HG03354 (cell line): ENCODE measurements around the gene TMEM245.
"Not testable (repeated sequence)": the region's sequence is repeated elsewhere in the genome, so short reads cannot be mapped to it uniquely, and the experiment has no call there.

Experiments
- ATAC-seq: cut with Tn5 transposase; IDR thresholded peaks from one replicate; pipeline ENCODE4 v1.9.1; 2021; ENCODE audit warnings: mild to moderate bottlenecking; ENCODE audit not compliant: unreplicated experiment, poor library complexity, severe bottlenecking

Gene TMEM245

DNA sequence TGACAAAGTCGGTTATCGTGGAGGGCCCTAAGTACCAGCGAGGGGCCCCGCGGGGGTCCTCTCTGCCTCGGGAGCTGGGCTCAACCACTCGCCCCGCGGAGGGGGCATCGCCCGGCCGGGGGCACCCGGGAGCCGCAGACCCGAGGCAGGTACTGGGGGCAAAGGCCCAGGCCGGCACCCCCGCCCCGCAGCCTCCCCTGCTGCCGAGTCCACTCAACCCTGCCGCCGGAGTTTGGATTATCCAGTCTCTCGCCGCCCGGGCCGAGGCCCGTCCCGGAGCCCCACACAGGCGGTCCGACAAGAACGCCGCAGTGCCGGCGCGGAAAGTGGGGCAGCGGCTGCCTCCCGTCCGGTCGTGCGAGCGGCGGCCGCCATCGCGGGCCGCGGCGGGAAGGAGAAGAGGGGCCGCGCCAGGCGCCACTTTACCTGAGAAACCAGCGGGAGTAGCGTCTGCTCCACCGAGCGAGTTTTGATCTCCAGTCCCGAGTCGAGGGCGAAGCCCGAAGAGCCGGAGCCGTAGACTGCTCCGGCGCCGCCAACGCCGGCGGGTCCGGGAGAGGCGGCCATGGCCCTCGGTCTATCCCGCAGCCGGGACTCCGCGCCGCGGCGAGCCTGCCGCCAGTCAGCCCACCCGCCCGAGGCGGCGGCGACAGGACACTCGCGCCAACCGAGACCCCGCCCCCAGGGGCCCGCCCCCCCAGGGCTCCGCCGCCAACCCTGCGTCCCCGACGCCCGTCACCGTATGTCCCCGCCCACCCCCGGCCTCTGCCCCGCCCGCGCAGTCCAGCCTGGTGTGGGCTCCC is 106.7 kb downstream of the TMEM245 start, which contains the start of gene CTNNAL1:
Gene CTNNAL1, minus strand, starts transcription at position 624 of the 803 bp plus-strand sequence. Its CDS starts 57 bp downstream, at position 567.
- peak; percentile 72 for ATAC-seq

DNA sequence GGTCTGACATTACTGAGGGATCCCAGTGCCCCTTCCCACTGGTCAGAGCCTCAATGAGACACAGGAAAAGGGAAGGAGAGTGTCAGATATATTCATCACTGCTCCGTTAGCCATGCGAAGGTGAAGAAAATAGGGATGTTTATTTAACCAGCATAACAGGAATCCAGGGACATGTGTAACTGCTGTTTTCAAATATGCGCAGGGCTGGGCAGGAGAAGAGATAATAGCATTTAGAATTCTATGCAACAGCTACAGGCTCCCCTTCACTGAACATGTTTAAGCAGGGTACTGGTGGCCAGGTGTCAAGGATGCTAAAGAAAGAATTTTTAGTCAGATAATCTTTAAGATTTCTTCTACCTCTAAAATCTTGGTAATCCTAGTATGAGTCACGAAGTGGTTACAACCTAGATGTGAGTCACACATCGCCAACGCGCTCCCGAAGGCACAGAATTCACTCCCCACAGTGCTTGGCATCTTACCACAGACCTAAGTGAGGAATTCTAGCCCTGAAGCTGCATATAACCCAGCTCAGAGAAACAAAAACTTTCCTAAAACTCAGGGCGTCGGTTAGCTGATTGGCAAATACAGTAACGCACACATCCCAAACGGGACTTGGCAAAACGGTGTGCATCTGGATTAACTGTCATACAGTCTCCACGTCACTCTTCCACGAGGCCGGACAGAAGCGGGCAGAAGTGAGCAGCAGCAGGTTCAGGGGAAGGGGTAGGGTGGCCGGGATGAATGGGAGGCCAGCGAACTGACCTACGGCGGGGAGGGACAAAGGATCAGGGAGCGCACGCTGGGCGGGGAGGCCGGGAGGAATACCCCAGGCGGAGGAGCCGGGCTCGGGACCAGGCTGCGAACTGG is 107.5 kb downstream of the TMEM245 start:
- peak; percentile 27 for ATAC-seq

GRCh38 chr9:109011231-109011671 is 108.5 kb downstream of the TMEM245 start:
- ATAC-seq: no peak

GRCh38 chr9:109010746-109011145 is 109.0 kb downstream of the TMEM245 start:
- ATAC-seq: peak; percentile 49

DNA sequence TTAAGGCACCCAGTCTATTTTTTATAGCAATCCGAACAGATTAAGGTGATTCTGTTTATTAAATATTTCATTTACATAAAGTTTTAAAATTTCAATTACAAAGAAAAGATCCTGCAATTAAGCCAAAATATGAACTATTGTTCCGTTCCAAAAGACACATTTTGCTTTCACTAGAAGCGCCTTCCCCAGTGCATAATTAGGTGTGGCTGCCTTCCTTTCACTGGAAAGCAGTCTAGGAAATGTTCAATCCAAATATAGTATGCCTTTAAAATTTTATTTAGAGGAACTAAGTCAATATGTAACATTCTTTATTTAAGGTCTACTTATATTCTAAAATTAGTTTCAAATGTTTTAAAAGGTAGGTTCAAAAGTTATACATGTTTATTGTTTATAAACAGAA is 114.1 kb downstream of the TMEM245 start:
- ATAC-seq: no peak

- no peak for ATAC-seq
These were observed 116.6 kb downstream of the TMEM245 start for GRCh38 chr9:109003116-109003515.

- no peak for ATAC-seq
These were observed 117.6 kb downstream of the TMEM245 start for GRCh38 chr9:109002141-109002540.

GRCh38 chr9:109001275-109001676 is 118.5 kb downstream of the TMEM245 start:
- no peak for ATAC-seq

- no peak for ATAC-seq
These were observed 122.6 kb downstream of the TMEM245 start for GRCh38 chr9:108997112-108997511.

DNA sequence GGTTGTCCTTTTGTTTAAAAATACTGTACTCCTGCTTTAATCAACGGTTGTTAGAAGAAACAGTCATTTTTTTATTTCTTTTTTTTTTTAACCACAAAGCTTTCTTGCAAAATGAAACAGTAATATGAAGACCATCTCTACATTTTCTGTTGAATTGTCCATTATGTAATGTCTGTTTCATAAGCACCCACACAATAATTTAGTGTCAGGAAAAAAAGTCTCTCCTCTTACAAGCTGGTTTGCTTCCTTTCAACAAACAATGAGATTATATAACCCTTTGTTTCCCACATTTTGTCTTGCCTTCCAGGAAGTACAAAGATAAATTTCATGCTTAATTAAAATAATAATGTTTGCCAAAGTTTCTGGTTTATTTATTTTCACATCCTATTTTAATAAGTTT is 123.1 kb downstream of the TMEM245 start:
- ATAC-seq: no peak

DNA sequence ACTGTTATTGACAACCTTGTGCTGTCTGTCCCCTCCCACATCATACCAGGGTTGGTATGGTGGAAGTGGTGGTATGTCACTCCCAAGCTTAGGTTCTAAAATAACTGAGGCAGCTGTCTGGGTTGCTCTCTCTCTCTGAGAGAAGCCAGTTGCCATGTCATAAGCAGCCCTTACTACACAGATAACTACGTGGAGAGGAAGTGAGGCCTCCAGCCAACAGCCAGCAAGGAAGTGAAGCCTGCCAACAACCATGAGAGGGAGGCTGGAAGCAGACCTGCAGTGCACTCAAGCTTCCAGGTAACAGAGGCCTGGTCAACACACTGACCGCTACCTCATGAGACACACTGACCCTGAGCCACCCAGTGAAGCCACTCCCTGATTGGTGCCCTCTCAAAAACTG is 125.1 kb downstream of the TMEM245 start:
- peak; percentile 91 for ATAC-seq

GRCh38 chr9:108991479-108991878 is 128.3 kb downstream of the TMEM245 start:
- no peak for ATAC-seq

DNA sequence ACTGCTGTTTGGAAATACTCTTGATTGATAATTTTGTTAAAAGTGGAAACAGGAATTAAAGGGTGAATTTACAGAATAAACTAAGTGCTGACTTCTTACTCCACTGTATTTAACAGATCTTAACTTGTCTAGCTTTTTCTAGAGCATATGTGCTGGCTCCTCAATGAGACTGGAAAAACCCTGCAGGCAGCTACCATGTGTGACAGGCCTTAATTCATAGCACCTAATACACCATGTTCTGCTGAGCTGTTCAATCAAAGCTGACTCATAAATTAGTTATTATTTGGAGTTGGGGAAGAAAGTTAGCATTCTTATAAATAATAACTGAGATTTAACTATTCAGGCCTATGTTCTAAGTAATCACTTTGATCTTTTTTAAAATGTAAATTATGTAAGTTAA is 135.9 kb downstream of the TMEM245 start:
- ATAC-seq: no peak

GRCh38 chr9:108980893-108981292 is 138.9 kb downstream of the TMEM245 start:
- no peak for ATAC-seq

GRCh38 chr9:108978205-108978604 is 141.5 kb downstream of the TMEM245 start:
- ATAC-seq: no peak

- ATAC-seq: no peak
These were observed 145.9 kb downstream of the TMEM245 start for GRCh38 chr9:108973895-108974294.

- ATAC-seq: no peak
These were observed 147.0 kb downstream of the TMEM245 start for GRCh38 chr9:108972626-108973209.

DNA sequence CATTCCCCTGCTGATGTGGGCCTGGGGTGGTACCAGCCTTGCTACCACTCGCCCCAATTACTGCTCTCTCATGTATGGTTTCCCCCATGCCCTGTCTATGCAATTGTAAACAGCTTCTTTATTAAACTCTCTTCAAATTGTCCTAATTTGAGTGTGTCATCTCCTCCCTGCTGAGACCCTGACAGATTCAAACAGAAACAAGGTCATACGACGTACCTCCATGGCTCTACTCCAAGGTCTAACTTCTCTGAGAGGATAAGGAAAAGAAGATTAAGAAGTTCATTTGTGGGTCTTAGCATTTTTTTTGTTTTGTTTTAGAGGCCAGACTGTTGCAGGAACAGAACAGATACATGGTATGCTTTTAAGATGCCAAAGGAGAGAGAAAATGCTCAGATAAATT is 147.6 kb downstream of the TMEM245 start:
- ATAC-seq: no peak

DNA sequence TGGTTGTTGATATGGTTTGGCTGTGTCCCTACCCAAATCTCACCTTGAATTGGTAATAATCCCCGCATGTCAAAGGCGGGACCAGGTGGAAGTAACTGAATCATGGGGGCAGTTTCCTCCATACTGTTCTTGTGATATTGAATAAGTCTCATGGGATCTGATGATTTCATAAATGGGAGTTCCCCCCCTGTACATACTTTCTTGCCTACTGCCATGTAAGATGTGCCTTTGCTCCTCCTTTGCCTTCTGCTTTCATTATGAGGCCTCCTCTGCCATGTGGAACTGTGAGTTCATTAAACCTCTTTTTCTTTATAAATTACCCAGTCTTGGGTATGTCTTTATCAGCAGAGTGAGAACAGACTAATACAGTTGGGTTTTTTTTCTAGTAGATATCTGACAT is 148.4 kb downstream of the TMEM245 start:
- ATAC-seq: not testable (repeated sequence)

DNA sequence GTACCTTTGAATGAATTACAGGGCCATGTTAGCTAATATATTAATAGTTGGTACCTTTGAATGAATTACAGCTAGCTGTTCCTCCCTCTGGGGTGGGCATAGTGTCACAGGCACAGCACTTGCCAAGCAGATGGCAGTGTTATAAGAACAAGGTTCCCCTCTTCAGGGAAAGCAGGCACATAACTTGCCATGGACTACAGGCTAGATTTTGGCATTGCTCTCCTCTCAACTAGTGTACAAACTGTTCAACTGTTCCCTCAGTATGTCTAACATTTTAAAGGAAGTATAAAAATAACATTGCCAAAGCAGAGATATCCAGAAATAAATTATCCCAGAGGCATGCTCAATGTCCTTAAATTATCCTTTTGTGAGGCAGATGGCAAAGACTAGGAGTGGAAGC is 151.8 kb downstream of the TMEM245 start:
- ATAC-seq: no peak
